Posterior vena cava (tissue), 2 donors: ENCODE measurements around the gene GLIS1. TPM values are rescaled to one million over a fixed set of nuclear protein-coding genes. Genes with fewer than 3 reads are reported as not detected.

Experiments
- DNase-seq: peaks from one replicate; pipeline ENCODE4 v3.0.0-alpha.2; 2020; ENCODE audit warnings: low spot score
- intact Hi-C, 2 donors: fragments of 100-400 bp; cut with DNase I; formaldehyde crosslinking; loops; one replicate each; pipeline versions ENCODE4 v1.14.1 to v1.14.2; 2022 to 2023
- total RNA-seq, 2 donors: library from RNA; stranded (reverse); fragmentation: NEBNext Ultra II Directional; extraction: Animal tissue kit (Norgen Biotek cat#: 25700); gene quantifications; one replicate each; pipeline ENCODE4 v1.2.1, GENCODE V29; 2021
- donor health status: DM: yes; HTN: yes; CAD: no.
- donor health status: DM: yes; HTN: yes; CAD: no.

Gene GLIS1
- total RNA-seq, 2 donors from 2014 or later: 0.74 to 1.7 TPM

- DNase-seq: no peak
- intact Hi-C loops: loop anchor here in 1 of 2 donors (10.0 kb wide), 1 partner anchor 1190 kb away; no protein-coding TSS in a partner anchor
Observed at GRCh38 chr1:53504901-53505300, 234.1 kb downstream of the GLIS1 start.

DNA sequence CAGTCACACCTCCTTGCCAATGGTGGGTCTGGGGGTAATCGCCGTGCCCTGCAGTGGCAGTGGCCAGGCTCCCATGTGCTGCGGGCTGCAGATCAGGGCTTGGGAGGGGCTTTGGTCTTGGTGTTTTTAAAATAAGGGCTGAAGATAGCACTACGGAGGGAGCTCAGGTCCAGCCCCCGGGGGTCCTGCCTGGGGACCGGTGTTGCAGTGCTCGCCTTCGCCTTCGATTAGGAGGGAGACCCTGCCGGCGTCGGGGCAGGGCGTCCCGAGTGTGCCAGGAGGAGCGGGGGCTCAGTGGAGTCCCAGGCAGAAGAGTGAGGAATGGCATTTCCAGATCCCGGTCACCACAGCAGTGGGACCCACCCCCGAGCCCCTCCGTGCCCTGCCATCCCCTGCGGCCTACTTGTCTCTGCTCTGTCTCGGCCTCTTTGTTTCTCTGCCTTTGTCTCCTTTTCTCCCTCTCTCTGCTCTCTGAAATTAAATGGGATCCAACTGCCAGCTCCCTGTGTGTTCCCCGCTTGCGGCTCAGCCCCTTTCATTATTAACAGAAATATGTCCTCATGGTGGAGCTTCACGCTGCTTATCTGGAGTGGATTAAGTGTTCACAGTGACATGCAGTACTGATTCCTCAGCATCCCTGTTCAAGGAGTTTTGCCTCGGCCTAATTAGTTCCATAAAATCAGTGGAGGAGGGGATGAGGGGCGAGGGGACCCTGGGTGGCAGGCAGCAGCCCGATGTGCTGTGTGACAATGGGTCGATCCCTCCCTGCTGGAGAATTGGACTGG, 235.3 kb downstream of the GLIS1 start:
- intact Hi-C loops: loop anchor here in 1 of 2 donors (10.0 kb wide), 1 partner anchor 1189 kb away; no protein-coding TSS in a partner anchor
- DNase-seq: no peak

- intact Hi-C loops: loop anchor here in 1 of 2 donors (10.0 kb wide), 1 partner anchor 1188 kb away; no protein-coding TSS in a partner anchor
- no peak for DNase-seq
Observed at GRCh38 chr1:53502641-53503432, 236.1 kb downstream of the GLIS1 start.

- DNase-seq: no peak
- intact Hi-C loops: loop anchor here in 1 of 2 donors (10.0 kb wide), 1 partner anchor 1187 kb away; no protein-coding TSS in a partner anchor
Observed at GRCh38 chr1:53501065-53502005, 237.6 kb downstream of the GLIS1 start.

DNA sequence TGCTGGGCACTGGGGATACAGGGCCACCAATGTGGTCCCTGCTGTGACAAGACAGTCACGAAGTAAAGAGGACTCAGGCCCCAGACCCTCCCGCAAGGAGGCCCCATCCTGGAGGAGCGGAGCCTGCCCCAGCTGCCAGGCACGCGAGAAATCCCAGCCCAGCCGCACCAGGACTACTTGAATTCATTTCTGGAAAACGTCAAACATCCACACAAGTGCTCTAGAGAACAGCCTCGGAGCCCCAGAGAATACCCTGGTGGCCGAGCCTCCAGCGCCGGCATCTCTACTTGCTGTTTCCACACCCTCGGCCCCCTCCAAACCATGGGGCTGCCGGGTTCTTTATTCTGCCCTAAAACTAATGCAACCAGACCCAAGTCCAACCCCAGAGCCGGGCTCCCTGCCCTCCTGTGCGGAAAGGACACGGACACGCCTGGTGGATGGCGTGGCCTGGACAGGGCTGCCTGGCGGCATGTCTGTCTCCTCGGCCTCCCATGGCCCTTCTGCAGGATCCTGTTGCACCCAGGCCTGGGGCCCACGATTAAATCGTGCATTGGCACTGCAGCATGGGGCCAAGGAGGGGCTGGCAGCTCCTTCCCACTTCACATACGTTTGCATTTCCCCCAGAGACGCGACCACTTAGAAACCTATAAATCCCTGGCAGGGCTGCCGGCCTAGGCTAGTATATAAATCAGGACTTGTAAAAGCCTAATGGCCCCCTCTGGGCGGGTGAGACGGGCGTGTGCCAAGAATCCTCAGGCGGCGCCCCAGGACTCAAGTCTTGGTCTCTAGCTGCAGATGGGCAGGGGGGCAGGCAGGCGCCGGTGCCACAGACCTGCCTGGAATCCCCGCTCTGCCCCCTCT, 238.5 kb downstream of the GLIS1 start:
- no peak for DNase-seq
- intact Hi-C loops: loop anchor here in 1 of 2 donors (10.0 kb wide), 1 partner anchor 1186 kb away; no protein-coding TSS in a partner anchor

DNA sequence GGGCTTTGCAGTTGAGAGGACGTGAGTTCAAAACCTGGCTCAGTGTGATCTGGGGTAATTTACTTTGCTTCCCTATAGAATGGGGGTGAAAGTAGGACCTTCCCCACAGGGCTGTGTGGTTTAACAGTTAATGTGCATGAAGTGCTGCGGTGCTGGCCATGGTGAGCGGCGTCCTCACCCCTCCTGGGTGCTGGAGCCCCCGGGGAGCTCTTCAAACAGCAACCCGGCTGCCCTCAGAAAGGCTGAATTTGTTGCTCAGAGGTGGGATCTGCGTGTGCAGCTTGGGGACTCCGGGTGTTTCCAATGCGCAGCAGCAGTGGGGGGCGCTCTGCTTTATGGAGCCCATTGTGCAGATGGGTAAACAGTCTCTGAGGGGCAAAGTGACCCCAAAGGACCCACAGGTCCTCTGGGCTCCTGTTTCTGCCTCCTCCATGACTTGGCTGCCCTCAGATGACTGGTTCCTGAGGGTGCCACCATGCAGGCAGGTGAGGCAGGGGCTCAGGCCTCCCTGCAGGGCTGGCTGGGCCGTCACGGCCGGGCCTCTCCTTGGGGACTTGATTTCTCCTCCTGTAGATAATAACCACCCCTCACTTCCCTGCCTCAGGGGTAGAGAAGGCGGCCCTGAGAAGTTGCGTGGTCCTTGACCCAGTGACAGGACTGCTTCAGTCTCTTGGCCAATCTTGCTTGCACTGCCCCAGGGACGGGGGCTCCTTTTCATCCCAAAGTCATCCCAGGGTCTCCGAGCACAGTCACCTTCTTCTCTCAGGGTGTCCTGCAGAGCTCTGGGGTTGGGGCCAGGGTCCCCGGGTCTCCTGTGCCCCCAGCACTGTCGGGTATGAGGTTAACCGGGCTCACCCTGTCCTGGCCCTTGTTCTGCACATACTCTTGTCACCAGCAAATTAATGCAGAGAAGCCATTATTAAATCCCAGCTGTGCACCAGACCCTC, 239.4 kb downstream of the GLIS1 start:
- intact Hi-C loops: loop anchor here in 1 of 2 donors (10.0 kb wide), 1 partner anchor 1185 kb away; no protein-coding TSS in a partner anchor
- no peak for DNase-seq

- intact Hi-C loops: no loop called here
- DNase-seq: peak; percentile 37
Observed at GRCh38 chr1:53498555-53499131, 240.3 kb downstream of the GLIS1 start.

DNA sequence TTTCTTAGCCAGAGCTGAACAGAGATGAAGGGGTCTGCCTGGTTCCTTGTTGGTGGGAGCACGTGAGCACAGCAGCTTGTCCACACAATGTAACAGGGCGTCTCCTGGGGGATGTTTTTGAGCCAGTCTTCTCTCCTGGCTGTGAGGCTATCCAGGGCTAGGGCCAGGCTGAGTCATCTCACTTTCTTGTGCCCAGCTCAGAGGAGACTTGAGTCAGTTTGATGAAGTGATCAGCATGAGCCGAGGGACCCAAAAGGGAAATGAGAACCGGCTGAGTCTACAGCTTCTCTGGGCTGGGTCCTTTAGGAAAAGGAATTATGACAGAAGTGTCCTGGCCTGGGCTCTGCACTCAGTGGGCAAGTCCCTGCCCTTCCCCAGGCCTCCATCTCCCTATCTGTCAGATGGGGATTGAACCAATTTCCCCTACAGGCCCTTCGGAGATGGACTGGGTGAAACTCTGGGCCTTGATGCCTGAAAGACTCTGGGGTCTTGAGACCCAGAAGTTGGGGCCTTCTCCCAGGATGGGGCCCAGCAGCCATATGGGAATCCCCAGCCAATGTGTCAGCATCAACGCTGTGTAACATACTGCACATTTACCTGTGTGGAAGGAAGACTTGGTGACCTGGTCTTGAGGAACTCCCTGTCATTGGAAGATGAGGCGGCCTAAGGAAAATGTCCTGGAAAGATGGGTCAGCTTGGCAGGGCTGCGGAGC, 243.2 kb downstream of the GLIS1 start:
- peak; percentile 83 for DNase-seq
- intact Hi-C loops: no loop called here

GRCh38 chr1:53490351-53490750, 248.6 kb downstream of the GLIS1 start:
- no peak for DNase-seq
- intact Hi-C loops: no loop called here

DNA sequence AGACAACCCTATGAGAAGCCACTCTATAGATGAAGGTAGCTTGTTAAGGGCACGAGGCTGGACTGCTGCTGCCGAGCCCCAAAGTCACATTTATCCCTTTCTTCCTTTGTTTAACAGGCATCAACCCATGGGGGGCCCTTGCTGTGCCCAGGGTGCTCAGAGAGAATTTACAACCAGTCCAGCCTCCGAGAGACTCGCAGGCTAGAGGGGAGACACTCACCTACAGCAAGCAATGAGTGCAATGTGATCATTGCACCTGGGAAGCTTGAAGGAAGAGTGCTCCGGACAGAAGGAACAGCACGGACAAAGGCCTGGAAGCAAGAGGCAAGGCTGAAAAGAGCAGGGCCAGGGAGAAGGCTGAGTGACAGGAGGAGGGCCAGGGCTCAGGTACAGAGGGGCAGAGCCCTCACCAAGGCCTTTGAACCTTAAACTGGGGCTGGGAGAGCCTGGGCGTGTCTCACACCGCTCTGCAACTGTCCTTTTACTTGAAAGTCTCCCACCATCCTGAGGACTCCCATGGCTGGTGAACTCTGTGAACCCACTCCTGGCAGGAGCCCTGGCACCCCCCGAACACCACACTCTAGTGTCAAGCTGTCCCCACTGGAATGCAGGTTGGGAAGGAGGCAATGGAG, 252.5 kb downstream of the GLIS1 start:
- intact Hi-C loops: loop anchor here (5.0 to 10.0 kb wide), 3 partner anchors 108 to 266 kb away; no protein-coding TSS in a partner anchor
- peak; percentile 55 for DNase-seq

DNA sequence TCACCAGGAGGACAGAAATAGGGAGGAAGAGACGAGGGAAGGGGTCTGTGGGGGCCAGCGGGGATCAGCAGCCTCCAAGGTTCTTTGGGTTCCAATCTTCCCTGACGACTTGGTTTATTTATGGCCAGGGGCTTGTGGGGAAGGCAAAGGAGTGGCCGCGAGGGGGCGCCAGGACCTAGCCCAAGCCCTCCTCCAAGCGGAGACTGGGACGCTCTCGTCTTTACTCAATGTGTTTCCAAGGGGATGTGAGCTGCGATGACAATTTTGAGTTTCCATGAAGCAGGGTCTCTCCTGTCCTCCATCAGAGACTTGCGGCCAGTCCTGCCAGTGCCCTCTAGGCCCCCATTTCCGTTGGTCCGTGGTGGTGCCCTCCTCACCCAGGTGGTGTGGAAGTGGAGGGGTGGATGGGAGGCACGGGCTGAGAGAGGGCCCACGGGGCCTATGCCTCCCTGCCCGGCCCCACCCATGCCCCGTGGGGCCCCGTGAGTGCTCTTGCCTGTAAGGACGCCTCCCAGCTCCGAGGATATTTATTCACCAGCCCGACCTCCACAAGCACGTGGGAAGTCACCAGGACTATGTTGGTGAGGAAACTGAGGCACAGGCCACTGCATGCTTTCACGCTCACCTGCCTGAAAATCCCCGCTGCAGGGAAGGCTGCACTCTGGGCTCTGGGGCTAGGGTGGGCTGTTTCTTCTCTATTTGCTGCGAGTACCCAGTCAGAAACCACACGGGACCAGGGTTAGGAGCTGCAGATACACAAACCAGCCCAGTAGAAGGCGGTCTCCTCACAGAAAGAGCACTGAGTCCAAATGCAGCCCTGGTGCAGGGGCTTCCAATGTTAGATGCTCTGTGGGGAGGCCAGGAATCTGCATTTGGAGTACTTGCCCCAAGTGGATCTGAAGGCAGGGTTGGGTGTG, 253.2 kb downstream of the GLIS1 start:
- DNase-seq: peak; percentile 94
- intact Hi-C loops: loop anchor here (2.0 to 10.0 kb wide), 4 partner anchors 109 to 269 kb away; no protein-coding TSS in a partner anchor

- intact Hi-C loops: loop anchor here (2.0 to 10.0 kb wide), 4 partner anchors 110 to 270 kb away; no protein-coding TSS in a partner anchor
- DNase-seq: peak; percentile 58
Observed at GRCh38 chr1:53484705-53485477, 254.1 kb downstream of the GLIS1 start.

GRCh38 chr1:53483656-53484055, 255.3 kb downstream of the GLIS1 start:
- DNase-seq: peak; percentile 45
- intact Hi-C loops: loop anchor here in 1 of 2 donors (2.0 to 10.0 kb wide), 2 partner anchors 111 to 271 kb away; no protein-coding TSS in a partner anchor
